HepG2 (cell line): Measurements from ENCODE around the gene ARHGEF4. TPM values are rescaled to one million over a fixed set of nuclear protein-coding genes. Genes with fewer than 3 reads are reported as not detected.

Experiments
- ADNP ChIP-seq: sonication (generic); formaldehyde crosslinking; IDR thresholded peaks from 2 replicates; pipeline ENCODE4 v1.4.0; 2020; ENCODE audit warnings: missing genetic modification reagents
- AGO2 ChIP-seq: fragments of 200-400 bp; formaldehyde crosslinking; optimal IDR thresholded peaks from 2 replicates; pipeline ENCODE3; 2017; ENCODE audit warnings: mild to moderate bottlenecking, low read depth, low read length, moderate library complexity
- ARNTL ChIP-seq: sonication (generic); formaldehyde crosslinking; IDR thresholded peaks from 2 replicates; pipeline ENCODE4 v1.4.0; 2020; ENCODE audit warnings: mild to moderate bottlenecking, missing genetic modification reagents
- FOSL2 ChIP-seq: sonication (generic); formaldehyde crosslinking; IDR thresholded peaks from 2 replicates; pipeline ENCODE4 v1.4.0; 2020; ENCODE audit warnings: missing genetic modification reagents
- GPN1 ChIP-seq: sonication (generic); formaldehyde crosslinking; IDR thresholded peaks from 2 replicates; pipeline ENCODE4 v1.5.1; 2020; ENCODE audit warnings: missing genetic modification reagents, borderline replicate concordance
- MED8 ChIP-seq: sonication (generic); formaldehyde crosslinking; IDR thresholded peaks from 2 replicates; pipeline ENCODE4 v1.8.1; 2023; ENCODE audit warnings: mild to moderate bottlenecking, missing genetic modification reagents; ENCODE audit not compliant: insufficient replicate concordance
- SALL1 ChIP-seq: sonication (generic); formaldehyde crosslinking; IDR thresholded peaks from 2 replicates; pipeline ENCODE4 v1.8.0; 2022; ENCODE audit warnings: mild to moderate bottlenecking, missing genetic modification reagents
- ZNF3 ChIP-seq: IDR thresholded peaks from 2 replicates; pipeline ENCODE4 v1.7.0; 2017; ENCODE audit warnings: inconsistent platforms
- ZNF33A ChIP-seq: sonication (generic); formaldehyde crosslinking; IDR thresholded peaks from 2 replicates; pipeline ENCODE4 v1.5.1; 2020; ENCODE audit warnings: missing genetic modification reagents, mild to moderate bottlenecking, moderate library complexity, borderline replicate concordance
- ZNF660 ChIP-seq: sonication (generic); formaldehyde crosslinking; IDR thresholded peaks from 2 replicates; pipeline ENCODE4 v1.5.1; 2020; ENCODE audit warnings: mild to moderate bottlenecking, low read depth, missing genetic modification reagents, borderline replicate concordance
- polyA plus RNA-seq, 8 experiments: library from polyadenylated mRNA; depleted of rRNA in 3 of 8; stranded (reverse) in 7 of 8; unstranded in 1 of 8; fragments of >200 nt; fragmentation: Illumina TruSeq in 4 of 8; extraction: Trizol in 4 of 8; gene quantifications; 2 replicates each; pipeline versions ENCODE4 v1.2.1 to v1.2.3, GENCODE V29; 2011 to 2016; ENCODE audit warnings: low read depth in 4 of 8, missing spikeins in 1 of 8, mixed read lengths in 1 of 8; ENCODE audit not compliant: insufficient read depth in 1 of 8
- total RNA-seq, 5 experiments: library from RNA; depleted of rRNA; stranded (reverse); fragments of >200 nt; fragmentation: Illumina TruSeq; extraction: Trizol; gene quantifications; 2 replicates each; pipeline ENCODE4 v1.2.3, GENCODE V29; 2016; ENCODE audit warnings: low read depth in 1 of 5
- TF ChIP-seq, protein P1 (sequence below): sonication (generic); formaldehyde crosslinking; IDR thresholded peaks from 2 replicates; pipeline ENCODE4 v1.5.0; 2020; ENCODE audit warnings: missing genetic modification reagents, mild to moderate bottlenecking, borderline replicate concordance
- TF ChIP-seq, protein P2 (sequence below), 2 experiments: fragments of 450-650 bp in 1 of 2; sonication (generic) in 1 of 2; formaldehyde crosslinking in 1 of 2; IDR thresholded peaks; 2 replicates each; pipeline versions ENCODE4 v1.6.1 to v1.8.0; 2016 to 2022; ENCODE audit warnings: antibody characterized with exemption in 1 of 2, mild to moderate bottlenecking in 1 of 2, missing genetic modification reagents in 1 of 2
- TF ChIP-seq, protein P3 (sequence below): sonication (generic); formaldehyde crosslinking; IDR thresholded peaks from 2 replicates; pipeline ENCODE4 v1.5.1; 2020; ENCODE audit warnings: missing genetic modification reagents, mild to moderate bottlenecking, borderline replicate concordance
- TF ChIP-seq, protein P4 (sequence below): sonication (generic); formaldehyde crosslinking; IDR thresholded peaks from 2 replicates; pipeline ENCODE4 v1.4.0; 2020; ENCODE audit warnings: low read depth, mild to moderate bottlenecking, missing genetic modification reagents

The ARHGEF4 gene
- total and polyA plus RNA-seq, 2 of the 13 experiments (the other 11 are each of a cell fraction or from before 2014, with no cell fraction given), result 0.11 to 0.13 TPM

DNA sequence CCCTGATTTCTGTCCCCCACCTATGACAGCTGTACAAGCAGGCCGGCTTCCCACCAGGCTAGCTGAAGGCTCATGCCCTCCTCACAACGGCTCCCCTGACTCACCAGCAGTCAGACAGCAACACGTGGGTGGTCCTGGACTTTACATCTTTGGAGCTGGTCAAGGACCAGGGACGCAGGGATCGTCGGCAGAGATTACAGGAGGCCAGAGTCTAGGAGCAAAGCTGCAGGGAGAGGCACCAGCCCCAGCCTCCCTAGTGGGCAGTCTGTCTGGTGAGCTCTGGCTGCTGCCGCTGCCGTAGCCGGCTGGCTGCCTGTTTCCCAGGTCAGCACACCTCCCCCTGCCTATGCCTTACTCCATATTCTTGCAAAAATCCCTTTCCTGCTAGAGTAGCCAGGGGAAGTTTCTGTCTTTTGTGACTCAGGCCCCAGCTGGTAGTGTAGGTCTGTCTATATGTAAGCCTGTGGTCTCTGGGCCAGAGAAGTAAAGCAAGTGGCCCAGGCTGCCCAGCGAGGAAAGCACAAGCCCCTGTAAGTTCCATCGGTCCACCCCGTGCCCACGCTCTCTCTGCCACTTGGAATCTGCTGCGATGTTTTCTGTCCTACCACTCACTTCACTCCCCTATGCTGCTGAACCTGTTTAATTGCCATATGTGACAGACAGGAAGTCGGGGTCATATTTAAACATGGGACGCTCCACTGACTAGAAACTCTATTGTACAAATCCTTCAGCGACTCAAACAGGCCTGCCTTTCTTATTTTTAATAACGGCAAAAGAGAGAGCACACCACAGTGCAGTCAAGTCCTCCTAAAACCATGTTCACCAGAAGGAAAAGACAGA is 2.4 kb upstream of the ARHGEF4 start (continued):
- TF ChIP-seq, protein P1, sequence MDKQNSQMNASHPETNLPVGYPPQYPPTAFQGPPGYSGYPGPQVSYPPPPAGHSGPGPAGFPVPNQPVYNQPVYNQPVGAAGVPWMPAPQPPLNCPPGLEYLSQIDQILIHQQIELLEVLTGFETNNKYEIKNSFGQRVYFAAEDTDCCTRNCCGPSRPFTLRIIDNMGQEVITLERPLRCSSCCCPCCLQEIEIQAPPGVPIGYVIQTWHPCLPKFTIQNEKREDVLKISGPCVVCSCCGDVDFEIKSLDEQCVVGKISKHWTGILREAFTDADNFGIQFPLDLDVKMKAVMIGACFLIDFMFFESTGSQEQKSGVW (CRISPR knock-in tag), result no peak
- no peak for TF ChIP-seq AGO2
- TF ChIP-seq SALL1 (CRISPR knock-in tag), result peak; percentile 31; the same call in 1 of the 2 replicates
- TF ChIP-seq ZNF660 (CRISPR knock-in tag), result no peak
- TF ChIP-seq, protein P2, sequence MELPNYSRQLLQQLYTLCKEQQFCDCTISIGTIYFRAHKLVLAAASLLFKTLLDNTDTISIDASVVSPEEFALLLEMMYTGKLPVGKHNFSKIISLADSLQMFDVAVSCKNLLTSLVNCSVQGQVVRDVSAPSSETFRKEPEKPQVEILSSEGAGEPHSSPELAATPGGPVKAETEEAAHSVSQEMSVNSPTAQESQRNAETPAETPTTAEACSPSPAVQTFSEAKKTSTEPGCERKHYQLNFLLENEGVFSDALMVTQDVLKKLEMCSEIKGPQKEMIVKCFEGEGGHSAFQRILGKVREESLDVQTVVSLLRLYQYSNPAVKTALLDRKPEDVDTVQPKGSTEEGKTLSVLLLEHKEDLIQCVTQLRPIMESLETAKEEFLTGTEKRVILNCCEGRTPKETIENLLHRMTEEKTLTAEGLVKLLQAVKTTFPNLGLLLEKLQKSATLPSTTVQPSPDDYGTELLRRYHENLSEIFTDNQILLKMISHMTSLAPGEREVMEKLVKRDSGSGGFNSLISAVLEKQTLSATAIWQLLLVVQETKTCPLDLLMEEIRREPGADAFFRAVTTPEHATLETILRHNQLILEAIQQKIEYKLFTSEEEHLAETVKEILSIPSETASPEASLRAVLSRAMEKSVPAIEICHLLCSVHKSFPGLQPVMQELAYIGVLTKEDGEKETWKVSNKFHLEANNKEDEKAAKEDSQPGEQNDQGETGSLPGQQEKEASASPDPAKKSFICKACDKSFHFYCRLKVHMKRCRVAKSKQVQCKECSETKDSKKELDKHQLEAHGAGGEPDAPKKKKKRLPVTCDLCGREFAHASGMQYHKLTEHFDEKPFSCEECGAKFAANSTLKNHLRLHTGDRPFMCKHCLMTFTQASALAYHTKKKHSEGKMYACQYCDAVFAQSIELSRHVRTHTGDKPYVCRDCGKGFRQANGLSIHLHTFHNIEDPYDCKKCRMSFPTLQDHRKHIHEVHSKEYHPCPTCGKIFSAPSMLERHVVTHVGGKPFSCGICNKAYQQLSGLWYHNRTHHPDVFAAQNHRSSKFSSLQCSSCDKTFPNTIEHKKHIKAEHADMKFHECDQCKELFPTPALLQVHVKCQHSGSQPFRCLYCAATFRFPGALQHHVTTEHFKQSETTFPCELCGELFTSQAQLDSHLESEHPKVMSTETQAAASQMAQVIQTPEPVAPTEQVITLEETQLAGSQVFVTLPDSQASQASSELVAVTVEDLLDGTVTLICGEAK (IDR thresholded peaks at IDR 0.05), result no peak
- TF ChIP-seq, protein P2 (CRISPR knock-in tag; IDR thresholded peaks at IDR 0.05), result no peak
- TF ChIP-seq, protein P3, sequence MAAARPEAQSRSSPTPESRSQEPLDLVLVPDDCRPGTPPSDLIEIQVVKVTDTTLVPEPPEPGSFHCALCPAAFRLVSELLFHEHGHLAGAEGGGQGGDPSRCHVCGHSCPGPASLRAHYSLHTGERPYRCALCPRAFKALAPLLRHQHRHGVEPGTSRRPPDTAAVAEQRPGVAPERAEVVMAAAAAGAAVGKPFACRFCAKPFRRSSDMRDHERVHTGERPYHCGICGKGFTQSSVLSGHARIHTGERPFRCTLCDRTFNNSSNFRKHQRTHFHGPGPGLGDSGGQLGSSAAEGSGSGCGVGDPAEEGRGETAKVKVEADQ (CRISPR knock-in tag), result no peak
- TF ChIP-seq, protein P4, sequence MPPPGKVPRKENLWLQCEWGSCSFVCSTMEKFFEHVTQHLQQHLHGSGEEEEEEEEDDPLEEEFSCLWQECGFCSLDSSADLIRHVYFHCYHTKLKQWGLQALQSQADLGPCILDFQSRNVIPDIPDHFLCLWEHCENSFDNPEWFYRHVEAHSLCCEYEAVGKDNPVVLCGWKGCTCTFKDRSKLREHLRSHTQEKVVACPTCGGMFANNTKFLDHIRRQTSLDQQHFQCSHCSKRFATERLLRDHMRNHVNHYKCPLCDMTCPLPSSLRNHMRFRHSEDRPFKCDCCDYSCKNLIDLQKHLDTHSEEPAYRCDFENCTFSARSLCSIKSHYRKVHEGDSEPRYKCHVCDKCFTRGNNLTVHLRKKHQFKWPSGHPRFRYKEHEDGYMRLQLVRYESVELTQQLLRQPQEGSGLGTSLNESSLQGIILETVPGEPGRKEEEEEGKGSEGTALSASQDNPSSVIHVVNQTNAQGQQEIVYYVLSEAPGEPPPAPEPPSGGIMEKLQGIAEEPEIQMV, result no peak
- TF ChIP-seq ADNP (CRISPR knock-in tag), result no peak
- TF ChIP-seq ZNF33A (CRISPR knock-in tag), result no peak
- no peak for TF ChIP-seq MED8 (CRISPR knock-in tag)
- TF ChIP-seq GPN1 (CRISPR knock-in tag), result no peak
- TF ChIP-seq ZNF3 (CRISPR knock-in tag), result no peak
- TF ChIP-seq FOSL2 (CRISPR knock-in tag), result 0 out of 2 replicates have a peak, but pooled peaks have one; percentile 23
- 0 out of 2 replicates have a peak, but pooled peaks have one; percentile 27 for TF ChIP-seq ARNTL (CRISPR knock-in tag)
